ENCODE measurements around the gene ATP2C1.

The ATP2C1 gene

DNA sequence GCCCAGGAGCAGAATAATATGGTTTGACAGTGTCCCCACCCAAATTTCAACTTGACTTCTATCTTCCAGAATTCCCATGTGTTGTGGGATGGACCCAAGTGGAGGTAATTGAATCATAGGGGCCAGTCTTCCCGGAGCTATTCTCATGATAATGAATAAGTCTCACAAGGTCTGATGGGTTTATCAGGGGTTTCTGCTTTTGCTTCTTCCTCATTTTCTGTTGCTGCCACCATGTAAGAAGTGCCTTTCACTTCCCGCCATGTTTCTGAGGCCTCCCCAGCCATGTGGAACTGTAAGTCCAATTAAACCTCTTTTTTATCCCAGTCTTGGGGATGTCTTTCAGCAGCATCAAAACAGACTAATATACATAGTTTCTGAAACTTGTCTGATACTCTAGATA, 28.4 kb upstream of the ATP2C1 start:
- TF ChIP-seq, protein P1, sequence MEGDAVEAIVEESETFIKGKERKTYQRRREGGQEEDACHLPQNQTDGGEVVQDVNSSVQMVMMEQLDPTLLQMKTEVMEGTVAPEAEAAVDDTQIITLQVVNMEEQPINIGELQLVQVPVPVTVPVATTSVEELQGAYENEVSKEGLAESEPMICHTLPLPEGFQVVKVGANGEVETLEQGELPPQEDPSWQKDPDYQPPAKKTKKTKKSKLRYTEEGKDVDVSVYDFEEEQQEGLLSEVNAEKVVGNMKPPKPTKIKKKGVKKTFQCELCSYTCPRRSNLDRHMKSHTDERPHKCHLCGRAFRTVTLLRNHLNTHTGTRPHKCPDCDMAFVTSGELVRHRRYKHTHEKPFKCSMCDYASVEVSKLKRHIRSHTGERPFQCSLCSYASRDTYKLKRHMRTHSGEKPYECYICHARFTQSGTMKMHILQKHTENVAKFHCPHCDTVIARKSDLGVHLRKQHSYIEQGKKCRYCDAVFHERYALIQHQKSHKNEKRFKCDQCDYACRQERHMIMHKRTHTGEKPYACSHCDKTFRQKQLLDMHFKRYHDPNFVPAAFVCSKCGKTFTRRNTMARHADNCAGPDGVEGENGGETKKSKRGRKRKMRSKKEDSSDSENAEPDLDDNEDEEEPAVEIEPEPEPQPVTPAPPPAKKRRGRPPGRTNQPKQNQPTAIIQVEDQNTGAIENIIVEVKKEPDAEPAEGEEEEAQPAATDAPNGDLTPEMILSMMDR (IDR thresholded peaks at IDR 0.05): no peak
- H3K9me3 ChIP-seq: no peaks in the 10 kb centered on the region
- H3K27ac ChIP-seq: no peak overlapping the region
- no peaks in the 10 kb centered on the region for H3K27me3 ChIP-seq
- H3K4me3 ChIP-seq (ENCODE audit: low read depth in 1 of 2, low read length in 1 of 2): no peak overlapping the region
- no peaks in the 10 kb centered on the region for H3K36me3 ChIP-seq
- H3K4me1 ChIP-seq (ENCODE audit: control insufficient read depth in 1 of 2, insufficient read depth in 1 of 2, low read depth in 1 of 2, low read length in 1 of 2): no peaks in the 10 kb centered on the region

DNA sequence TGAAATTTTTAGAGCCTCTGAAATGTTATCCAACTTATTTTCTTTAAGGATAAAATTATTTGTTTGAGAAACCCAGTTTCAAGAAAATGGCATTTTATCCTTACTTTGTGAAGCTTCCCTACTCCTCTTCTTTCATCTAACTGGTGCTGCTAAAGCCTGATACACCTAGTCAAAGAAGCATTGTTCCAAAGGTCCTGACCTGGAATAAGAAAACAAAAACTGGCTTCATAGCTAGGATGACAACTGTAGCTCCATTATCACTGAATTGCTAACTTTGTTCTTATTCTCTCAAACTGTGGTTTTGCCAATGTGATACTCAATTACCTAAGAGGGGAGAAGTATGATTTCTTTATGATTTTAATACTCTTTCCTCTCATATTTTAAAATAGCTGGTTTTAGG, 27.6 kb upstream of the ATP2C1 start:
- Histone ChIP-seq H3K36me3 (no peaks in the 10 kb centered on the region), H3K4me3 (ENCODE audit: low read depth in 1 of 2, low read length in 1 of 2) (no peak overlapping the region), H3K27ac (no peak overlapping the region), H3K27me3 (no peaks in the 10 kb centered on the region), H3K9me3 (no peaks in the 10 kb centered on the region), H3K4me1 (ENCODE audit: control insufficient read depth in 1 of 2, insufficient read depth in 1 of 2, low read depth in 1 of 2, low read length in 1 of 2) (no peaks in the 10 kb centered on the region)
- TF ChIP-seq, protein P1 (IDR thresholded peaks at IDR 0.05): no peak

DNA sequence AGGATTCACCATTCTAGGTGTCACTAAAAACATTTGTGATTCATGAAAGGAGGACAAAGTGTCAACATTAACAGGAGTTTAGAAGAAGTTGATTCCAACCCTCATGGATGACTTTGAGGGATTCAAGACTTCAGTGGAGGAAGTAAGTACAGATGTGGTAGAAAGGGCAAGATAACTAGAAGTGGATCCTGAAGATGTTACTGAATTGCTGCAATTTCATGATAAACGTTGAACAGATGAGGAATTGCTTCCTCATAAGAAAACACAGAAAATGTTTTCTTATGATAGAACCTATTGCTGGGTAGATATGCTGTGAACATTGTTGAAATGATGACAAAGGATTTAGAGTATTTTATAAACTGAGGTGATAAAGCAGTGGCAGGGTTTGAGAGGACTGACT, 23.5 kb upstream of the ATP2C1 start:
- Histone ChIP-seq H3K27ac (no peak overlapping the region), H3K9me3 (no peaks in the 10 kb centered on the region), H3K4me1 (ENCODE audit: control insufficient read depth in 1 of 2, insufficient read depth in 1 of 2, low read depth in 1 of 2, low read length in 1 of 2) (no peaks in the 10 kb centered on the region), H3K36me3 (no peaks in the 10 kb centered on the region), H3K27me3 (no peaks in the 10 kb centered on the region), H3K4me3 (ENCODE audit: low read depth in 1 of 2, low read length in 1 of 2) (no peak overlapping the region)
- TF ChIP-seq, protein P1 (IDR thresholded peaks at IDR 0.05): no peak

DNA sequence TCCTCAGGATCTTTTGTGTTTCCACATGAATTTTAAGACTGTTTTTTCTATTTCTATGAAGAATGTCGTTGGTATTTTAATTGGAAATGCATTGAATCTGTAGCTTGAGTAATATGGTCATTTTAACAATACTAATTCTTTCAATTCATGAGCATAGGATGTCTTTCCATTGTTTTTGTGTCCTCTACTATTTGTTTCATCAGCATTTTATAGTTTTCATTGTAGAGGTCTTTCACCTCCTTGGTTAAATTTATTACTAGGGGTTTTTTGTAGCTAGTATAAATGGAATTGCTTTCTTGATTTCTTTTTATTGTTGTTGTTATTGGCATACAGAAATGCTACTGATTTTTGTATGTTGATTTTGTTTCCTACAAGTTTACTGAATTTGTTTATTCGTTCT, 17.3 kb upstream of the ATP2C1 start:
- Histone ChIP-seq H3K9me3 (peaks cover 4% of the 10 kb centered on the region), H3K27me3 (no peaks in the 10 kb centered on the region), H3K4me3 (ENCODE audit: low read depth in 1 of 2, low read length in 1 of 2) (no peak overlapping the region), H3K36me3 (no peaks in the 10 kb centered on the region), H3K27ac (no peak overlapping the region), H3K4me1 (ENCODE audit: control insufficient read depth in 1 of 2, insufficient read depth in 1 of 2, low read depth in 1 of 2, low read length in 1 of 2) (no peaks in the 10 kb centered on the region)
- TF ChIP-seq, protein P1 (IDR thresholded peaks at IDR 0.05): no peak

DNA sequence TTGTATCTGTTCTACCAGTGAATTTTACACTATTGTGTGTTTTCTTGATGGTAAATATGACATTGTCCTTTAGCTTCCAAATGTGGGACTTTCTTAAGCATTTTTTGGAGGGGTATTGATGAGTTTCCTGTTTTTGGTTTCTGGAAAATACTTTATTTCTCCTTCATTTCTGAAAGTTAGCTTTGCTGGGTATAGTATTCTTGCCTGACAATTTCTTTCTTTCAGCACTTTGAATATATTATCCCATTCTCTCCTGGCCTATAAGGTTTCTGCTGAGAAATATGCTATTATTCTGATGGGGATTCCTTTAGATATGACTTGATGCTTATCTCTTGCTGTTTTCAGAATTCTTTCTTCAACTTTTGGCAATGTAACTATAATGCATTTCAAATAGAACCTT, 15.4 kb upstream of the ATP2C1 start:
- Histone ChIP-seq H3K9me3 (peaks cover 4% of the 10 kb centered on the region), H3K4me3 (ENCODE audit: low read depth in 1 of 2, low read length in 1 of 2) (no peak overlapping the region), H3K4me1 (ENCODE audit: control insufficient read depth in 1 of 2, insufficient read depth in 1 of 2, low read depth in 1 of 2, low read length in 1 of 2) (no peaks in the 10 kb centered on the region), H3K27me3 (no peaks in the 10 kb centered on the region), H3K36me3 (no peaks in the 10 kb centered on the region), H3K27ac (no peak overlapping the region)
- TF ChIP-seq, protein P1 (IDR thresholded peaks at IDR 0.05): no peak

DNA sequence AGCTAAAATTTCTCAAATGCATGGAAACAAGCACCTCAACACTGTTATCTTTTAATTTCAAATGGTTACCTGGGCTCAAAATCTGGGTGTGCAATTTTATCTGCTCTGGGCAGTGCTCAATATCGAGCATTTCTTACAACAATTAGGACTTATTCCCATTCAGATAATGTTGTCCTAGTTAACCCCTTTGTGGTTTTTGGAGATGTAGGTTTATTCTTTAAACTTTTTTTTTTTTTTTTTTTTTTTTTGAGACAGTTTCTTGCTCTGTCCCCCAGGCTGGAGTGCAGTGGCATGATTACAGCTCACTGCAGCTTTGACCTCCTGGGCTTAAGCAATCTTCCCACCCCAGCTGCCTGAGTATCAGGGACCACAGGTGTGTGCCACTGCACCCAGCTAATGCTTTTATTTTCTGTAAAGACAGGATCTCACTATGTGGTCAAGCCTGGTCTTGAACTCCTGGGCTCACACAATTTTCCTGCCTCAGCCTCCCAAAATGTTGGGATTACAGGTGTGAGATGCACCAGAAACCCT, 4.4 kb upstream of the ATP2C1 start:
- peaks cover 7 to 12% of the 10 kb centered on the region in 2 experiments for H3K4me1 ChIP-seq (ENCODE audit: control insufficient read depth in 1 of 2, insufficient read depth in 1 of 2, low read depth in 1 of 2, low read length in 1 of 2)
- H3K4me3 ChIP-seq (ENCODE audit: low read depth in 1 of 2, low read length in 1 of 2): no peak overlapping the region
- H3K9me3 ChIP-seq: no peaks in the 10 kb centered on the region
- TF ChIP-seq, protein P1 (IDR thresholded peaks at IDR 0.05): no peak
- no peaks in the 10 kb centered on the region for H3K27me3 ChIP-seq
- H3K36me3 ChIP-seq: no peaks in the 10 kb centered on the region
- no peak overlapping the region for H3K27ac ChIP-seq

All from neutrophil (primary cell).